Right lobe of liver (tissue), 4 donors: ENCODE measurements around the gene GMDS.

Experiments used
- POLR2A ChIP-seq: fragments of 450-650 bp; IDR thresholded peaks from one replicate; pipeline ENCODE4 v1.6.1; 2017; ENCODE audit warnings: antibody characterized with exemption, mild to moderate bottlenecking
- TF ChIP-seq, protein P1 (sequence below), 4 donors: fragments of 200-600 bp in 3 of 4; fragments of 450-650 bp in 1 of 4; IDR thresholded peaks; one replicate each; pipeline versions ENCODE4 v1.5.1 to v1.8.0; 2016 to 2022; ENCODE audit warnings: antibody characterized with exemption in 4 of 4, mild to moderate bottlenecking in 2 of 4
- donor health status: DM: no; HTN: no; CAD: no.
- donor health status: DM: no; HTN: no; CAD: no.
- donor health status: DM: no; HTN: yes; CAD: no.

DNA sequence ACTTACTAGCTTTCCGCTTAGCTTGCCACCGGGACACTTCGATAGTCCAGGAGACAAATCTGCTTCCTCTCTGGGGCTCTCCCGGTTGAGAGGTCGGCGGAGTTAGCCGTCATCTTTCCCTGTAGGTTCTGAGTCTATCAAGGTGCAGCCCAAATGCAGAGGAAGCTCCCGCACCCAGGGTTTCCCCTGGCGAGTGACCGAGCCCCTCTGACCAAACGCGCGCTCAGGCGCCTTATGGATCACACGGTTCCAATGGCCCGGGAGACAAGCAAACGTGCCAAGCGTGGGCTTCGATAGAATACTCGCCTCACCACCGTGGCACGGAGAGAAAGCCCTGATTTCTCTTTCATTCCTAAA lies 651.5 kb downstream of the GMDS start:
- TF ChIP-seq, protein P1, sequence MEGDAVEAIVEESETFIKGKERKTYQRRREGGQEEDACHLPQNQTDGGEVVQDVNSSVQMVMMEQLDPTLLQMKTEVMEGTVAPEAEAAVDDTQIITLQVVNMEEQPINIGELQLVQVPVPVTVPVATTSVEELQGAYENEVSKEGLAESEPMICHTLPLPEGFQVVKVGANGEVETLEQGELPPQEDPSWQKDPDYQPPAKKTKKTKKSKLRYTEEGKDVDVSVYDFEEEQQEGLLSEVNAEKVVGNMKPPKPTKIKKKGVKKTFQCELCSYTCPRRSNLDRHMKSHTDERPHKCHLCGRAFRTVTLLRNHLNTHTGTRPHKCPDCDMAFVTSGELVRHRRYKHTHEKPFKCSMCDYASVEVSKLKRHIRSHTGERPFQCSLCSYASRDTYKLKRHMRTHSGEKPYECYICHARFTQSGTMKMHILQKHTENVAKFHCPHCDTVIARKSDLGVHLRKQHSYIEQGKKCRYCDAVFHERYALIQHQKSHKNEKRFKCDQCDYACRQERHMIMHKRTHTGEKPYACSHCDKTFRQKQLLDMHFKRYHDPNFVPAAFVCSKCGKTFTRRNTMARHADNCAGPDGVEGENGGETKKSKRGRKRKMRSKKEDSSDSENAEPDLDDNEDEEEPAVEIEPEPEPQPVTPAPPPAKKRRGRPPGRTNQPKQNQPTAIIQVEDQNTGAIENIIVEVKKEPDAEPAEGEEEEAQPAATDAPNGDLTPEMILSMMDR (IDR thresholded peaks at IDR 0.05): no peak
- TF ChIP-seq POLR2A: no peak
